Measurements from ENCODE around the gene RPL35. TPM values are rescaled to one million over a fixed set of nuclear protein-coding genes. Genes with fewer than 3 reads are reported as not detected.

Gene RPL35
- polyA plus RNA-seq, 1 donor (not counting 4 experiments of a cell fraction or from before 2014, with no cell fraction given), result 3,325 TPM

GRCh38 chr9:124813501-124814163, 48.1 kb downstream of the RPL35 start:
- Histone ChIP-seq H3K4me3 (ENCODE audit: control insufficient read depth in 2 of 3, extremely low read depth in 1 of 3, insufficient read depth in 2 of 3, low read depth in 1 of 3, low read length in 3 of 3) (no peak overlapping the region), H3K4me1 (ENCODE audit: control insufficient read depth, extremely low read depth, insufficient read depth, low read length) (peaks cover 54% of the 10 kb centered on the region), H3K27ac (ENCODE audit: control insufficient read depth, insufficient read depth, low read length) (peak overlapping the region; percentile 6), H3K27me3 (ENCODE audit: control insufficient read depth, extremely low read depth, insufficient read depth, low read length) (no peaks in the 10 kb centered on the region), H3K36me3 (ENCODE audit: control insufficient read depth in 2 of 2, extremely low read depth in 1 of 2, insufficient read depth in 2 of 2, low read length in 2 of 2) (no peaks in the 10 kb centered on the region), H4K20me1 (ENCODE audit: control insufficient read depth, extremely low read depth, insufficient read depth, low read length) (no peaks in the 10 kb centered on the region), H3K9me3 (ENCODE audit: control insufficient read depth, low read depth, low read length) (no peaks in the 10 kb centered on the region), H2AFZ (ENCODE audit: control insufficient read depth, low read length) (no peak overlapping the region), H3K79me2 (ENCODE audit: control insufficient read depth, insufficient read depth, low read length) (no peaks in the 10 kb centered on the region), H3K9ac (ENCODE audit: control insufficient read depth, extremely low read depth, insufficient read depth, low read length) (no peak overlapping the region), H3K4me2 (ENCODE audit: control insufficient read depth, extremely low read depth, insufficient read depth, low read depth, low read length) (peak overlapping the region; percentile 65), H3K9me1 (ENCODE audit: control insufficient read depth, extremely low read depth, insufficient read depth, low read length) (no peaks in the 10 kb centered on the region)
- dilution Hi-C loops (cut with MboI; ENCODE audit: extremely low pct_ligation_motif_present, low sequenced_read_pairs), result no loop called here
- FAIRE-seq (peak; percentile 17), DNase-seq (ENCODE audit: low read depth, low spot score) (no peak)
- no peak for TF ChIP-seq CTCF (optimal IDR thresholded peaks at IDR 0.05 in 1 of 3, IDR thresholded peaks at IDR 0.05 in 1 of 3, conservative IDR thresholded peaks at IDR 0.05 in 1 of 3; ENCODE audit: extremely low read depth in 1 of 3, insufficient read depth in 2 of 3, low read length in 3 of 3)
- no peak for TF ChIP-seq EZH2 (IDR thresholded peaks at IDR 0.05; ENCODE audit: low read length)

GRCh38 chr9:124813041-124813440, 48.7 kb downstream of the RPL35 start:
- Histone ChIP-seq H3K4me2 (ENCODE audit: control insufficient read depth, extremely low read depth, insufficient read depth, low read depth, low read length) (no peak overlapping the region), H3K4me3 (ENCODE audit: control insufficient read depth in 2 of 3, extremely low read depth in 1 of 3, insufficient read depth in 2 of 3, low read depth in 1 of 3, low read length in 3 of 3) (no peak overlapping the region), H4K20me1 (ENCODE audit: control insufficient read depth, extremely low read depth, insufficient read depth, low read length) (no peaks in the 10 kb centered on the region), H3K27me3 (ENCODE audit: control insufficient read depth, extremely low read depth, insufficient read depth, low read length) (no peaks in the 10 kb centered on the region), H3K36me3 (ENCODE audit: control insufficient read depth in 2 of 2, extremely low read depth in 1 of 2, insufficient read depth in 2 of 2, low read length in 2 of 2) (no peaks in the 10 kb centered on the region), H3K9ac (ENCODE audit: control insufficient read depth, extremely low read depth, insufficient read depth, low read length) (no peak overlapping the region), H3K27ac (ENCODE audit: control insufficient read depth, insufficient read depth, low read length) (no peak overlapping the region), H3K9me1 (ENCODE audit: control insufficient read depth, extremely low read depth, insufficient read depth, low read length) (no peaks in the 10 kb centered on the region), H2AFZ (ENCODE audit: control insufficient read depth, low read length) (no peak overlapping the region), H3K4me1 (ENCODE audit: control insufficient read depth, extremely low read depth, insufficient read depth, low read length) (peaks cover 54% of the 10 kb centered on the region), H3K9me3 (ENCODE audit: control insufficient read depth, low read depth, low read length) (no peaks in the 10 kb centered on the region), H3K79me2 (ENCODE audit: control insufficient read depth, insufficient read depth, low read length) (no peaks in the 10 kb centered on the region)
- FAIRE-seq, result no peak
- DNase-seq (ENCODE audit: low read depth, low spot score), result no peak
- TF ChIP-seq CTCF (optimal IDR thresholded peaks at IDR 0.05 in 1 of 3, IDR thresholded peaks at IDR 0.05 in 1 of 3, conservative IDR thresholded peaks at IDR 0.05 in 1 of 3; ENCODE audit: extremely low read depth in 1 of 3, insufficient read depth in 2 of 3, low read length in 3 of 3) (no peak), EZH2 (IDR thresholded peaks at IDR 0.05; ENCODE audit: low read length) (no peak)
- dilution Hi-C loops (cut with MboI; ENCODE audit: extremely low pct_ligation_motif_present, low sequenced_read_pairs), result no loop called here
